Natural killer cell treated with Interleukin-12 subunit alpha and Interleukin-12 subunit beta and Interleukin-15 and Interleukin-18, amount 100 ng/mL, for 72 hours (primary cell): ENCODE measurements around the gene DTD1. TPM values are rescaled to one million over a fixed set of nuclear protein-coding genes. Genes with fewer than 3 reads are reported as not detected.

Experiments used
- ATAC-seq, 2 donors: fragments of 150-1000 bp; cut with Tn5 transposase in 1 of 2; sonication (Bioruptor Pico), chemical (Tn5 transposase) in 1 of 2; 2 replicates each; pipeline ENCODE4 v1.10.0; 2021
- DNase-seq: peaks from one replicate; pipeline ENCODE4 v3.0.0; 2022; ENCODE audit warnings: low spot score
- H3K27ac Mint-ChIP-seq, 2 donors: 1 replicate in 1 of 2; 2 replicates in 1 of 2; pipeline ENCODE4 v1.8.0; 2022; ENCODE audit warnings: mixed read lengths in 2 of 2, mild to moderate bottlenecking in 1 of 2, moderate library complexity in 1 of 2
- H3K27me3 Mint-ChIP-seq, 2 donors: 1 replicate in 1 of 2; 2 replicates in 1 of 2; pipeline ENCODE4 v1.8.0; 2022; ENCODE audit warnings: mixed read lengths in 2 of 2
- H3K36me3 Mint-ChIP-seq: one replicate; pipeline ENCODE4 v1.8.0; 2022; ENCODE audit warnings: mixed read lengths
- H3K4me1 Mint-ChIP-seq, 2 donors: 1 replicate in 1 of 2; 2 replicates in 1 of 2; pipeline ENCODE4 v1.8.0; 2022; ENCODE audit warnings: low read depth in 2 of 2, mixed read lengths in 2 of 2, mild to moderate bottlenecking in 1 of 2
- H3K4me3 Mint-ChIP-seq: one replicate; pipeline ENCODE4 v1.8.0; 2022; ENCODE audit warnings: mixed read lengths
- H3K9me3 Mint-ChIP-seq: 2 replicates; pipeline ENCODE4 v1.8.0; 2022; ENCODE audit warnings: mixed read lengths
- total RNA-seq, 2 donors: library from RNA; stranded (reverse); gene quantifications; one replicate each; pipeline ENCODE4 v1.2.3, GENCODE V29; 2022

The DTD1 gene
- total RNA-seq, 2 donors from 2014 or later = 46.1 to 49.8 TPM

DNA sequence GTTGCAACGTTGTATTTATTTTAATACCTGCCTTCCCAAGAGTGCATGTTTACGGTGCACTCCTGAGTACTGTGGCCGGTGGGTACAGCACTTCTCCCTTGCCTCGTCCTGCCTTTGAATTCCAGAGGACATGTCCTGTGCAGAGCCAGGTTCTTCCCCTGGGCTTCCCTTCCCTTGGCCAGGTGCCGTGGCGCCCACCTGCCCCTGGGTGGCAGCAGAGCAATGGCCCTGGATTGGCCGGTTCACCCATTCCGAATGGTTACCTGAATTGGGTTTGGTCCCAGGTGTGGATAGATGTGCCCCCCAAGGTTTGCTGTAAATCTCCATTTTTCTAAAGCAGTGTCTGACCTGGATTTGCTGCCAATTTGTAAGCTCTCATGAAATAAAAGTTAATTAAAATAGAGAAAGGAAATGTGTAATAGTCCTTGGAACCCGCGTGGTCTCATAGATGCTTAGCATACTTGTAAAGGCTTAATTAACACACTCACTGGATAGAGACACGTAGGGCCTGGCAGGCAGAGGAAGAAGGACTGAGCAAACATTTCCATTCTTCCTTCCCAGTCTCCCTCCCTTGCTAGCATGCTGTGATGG lies 40.6 kb downstream of the DTD1 start:
- ATAC-seq = no peak
- Mint-ChIP-seq H3K4me3 (no peak overlapping the region), H3K9me3 (no peaks in the 10 kb centered on the region), H3K27ac (no peak overlapping the region), H3K4me1 (no peaks in the 10 kb centered on the region), H3K36me3 (no peaks in the 10 kb centered on the region), H3K27me3 (no peaks in the 10 kb centered on the region)
- DNase-seq = no peak

DNA sequence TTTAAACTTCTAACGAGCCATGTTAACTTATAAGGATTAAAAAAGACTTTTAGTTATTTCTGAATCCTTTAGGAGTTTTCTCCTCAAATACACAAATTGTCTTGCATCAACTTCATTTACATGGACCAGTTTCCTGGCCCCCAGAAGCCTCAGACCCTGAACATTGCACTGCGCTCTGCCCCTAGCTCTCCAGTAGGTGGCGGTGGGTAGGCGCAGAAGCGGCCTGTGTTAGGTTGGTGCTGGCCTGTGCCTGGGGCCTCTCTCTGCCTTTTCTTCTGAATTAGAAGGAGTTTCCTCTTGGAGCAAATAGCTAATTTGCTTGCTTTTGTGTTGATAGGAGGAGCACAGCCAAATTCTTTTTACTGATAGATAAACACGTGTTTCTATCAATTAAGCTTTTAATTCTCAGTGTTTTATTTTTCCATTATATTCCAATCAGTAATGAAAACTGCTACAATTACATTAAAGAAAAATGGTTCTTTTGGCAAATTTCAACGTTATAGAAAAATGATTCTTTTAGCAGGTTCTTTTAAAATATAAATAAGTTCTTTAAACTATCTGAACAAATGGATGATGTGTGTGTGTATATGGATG lies 44.4 kb downstream of the DTD1 start:
- H3K9me3 Mint-ChIP-seq = no peaks in the 10 kb centered on the region
- DNase-seq = no peak
- H3K4me3 Mint-ChIP-seq = no peak overlapping the region
- H3K4me1 Mint-ChIP-seq = no peaks in the 10 kb centered on the region
- ATAC-seq = peak; percentile 74 to 80
- no peaks in the 10 kb centered on the region for H3K36me3 Mint-ChIP-seq
- no peaks in the 10 kb centered on the region for H3K27me3 Mint-ChIP-seq
- H3K27ac Mint-ChIP-seq = no peak overlapping the region

- no peak overlapping the region for H3K4me3 Mint-ChIP-seq
- ATAC-seq (no peak), DNase-seq (no peak)
- no peaks in the 10 kb centered on the region for H3K9me3 Mint-ChIP-seq
- H3K27me3 Mint-ChIP-seq = no peaks in the 10 kb centered on the region
- peaks cover 6% of the 10 kb centered on the region for H3K36me3 Mint-ChIP-seq
- no peak overlapping the region for H3K27ac Mint-ChIP-seq
- peaks cover 0 to 7% of the 10 kb centered on the region in 2 donors for H3K4me1 Mint-ChIP-seq
Observed at GRCh38 chr20:18633411-18633810, 45.6 kb downstream of the DTD1 start.

- ATAC-seq = no peak
- H3K27me3 Mint-ChIP-seq = no peaks in the 10 kb centered on the region
- no peak overlapping the region for H3K27ac Mint-ChIP-seq
- H3K36me3 Mint-ChIP-seq = peaks cover 6% of the 10 kb centered on the region
- no peak for DNase-seq
- H3K9me3 Mint-ChIP-seq = no peaks in the 10 kb centered on the region
- H3K4me1 Mint-ChIP-seq = peaks cover 0 to 7% of the 10 kb centered on the region in 2 donors
- no peak overlapping the region for H3K4me3 Mint-ChIP-seq
Observed at GRCh38 chr20:18634501-18634900, 46.6 kb downstream of the DTD1 start.

- DNase-seq (no peak), ATAC-seq (no peak)
- H3K9me3 Mint-ChIP-seq = no peaks in the 10 kb centered on the region
- H3K27ac Mint-ChIP-seq = no peak overlapping the region
- no peaks in the 10 kb centered on the region for H3K27me3 Mint-ChIP-seq
- peaks cover 6% of the 10 kb centered on the region for H3K36me3 Mint-ChIP-seq
- H3K4me1 Mint-ChIP-seq = peaks cover 0 to 7% of the 10 kb centered on the region in 2 donors
- no peak overlapping the region for H3K4me3 Mint-ChIP-seq
Observed at GRCh38 chr20:18635380-18635779, 47.5 kb downstream of the DTD1 start.

GRCh38 chr20:18637224-18637623 lies 49.4 kb downstream of the DTD1 start:
- H3K27me3 Mint-ChIP-seq = no peaks in the 10 kb centered on the region

GRCh38 chr20:18638768-18639167 lies 50.9 kb downstream of the DTD1 start:
- DNase-seq = no peak
- no peaks in the 10 kb centered on the region for H3K9me3 Mint-ChIP-seq
- no peak overlapping the region for H3K4me3 Mint-ChIP-seq
- no peak overlapping the region for H3K27ac Mint-ChIP-seq
- ATAC-seq = no peak
- H3K36me3 Mint-ChIP-seq = peaks cover 6% of the 10 kb centered on the region
- H3K4me1 Mint-ChIP-seq = peaks cover 6 to 7% of the 10 kb centered on the region in 2 donors
- no peaks in the 10 kb centered on the region for H3K27me3 Mint-ChIP-seq

More at GRCh38 chr20:18637224-18637623, 49.4 kb downstream of the DTD1 start:
- no peaks in the 10 kb centered on the region for H3K9me3 Mint-ChIP-seq
- H3K4me1 Mint-ChIP-seq = peaks cover 6 to 7% of the 10 kb centered on the region in 2 donors
- DNase-seq (no peak), ATAC-seq (no peak)
- no peak overlapping the region for H3K4me3 Mint-ChIP-seq
- peaks cover 6% of the 10 kb centered on the region for H3K36me3 Mint-ChIP-seq
- no peak overlapping the region for H3K27ac Mint-ChIP-seq

- H3K27ac Mint-ChIP-seq = no peak overlapping the region
- DNase-seq (no peak), ATAC-seq (no peak)
- no peaks in the 10 kb centered on the region for H3K9me3 Mint-ChIP-seq
- H3K36me3 Mint-ChIP-seq = peaks cover 6% of the 10 kb centered on the region
- no peak overlapping the region for H3K4me3 Mint-ChIP-seq
- H3K4me1 Mint-ChIP-seq = peaks cover 6 to 7% of the 10 kb centered on the region in 2 donors
- no peaks in the 10 kb centered on the region for H3K27me3 Mint-ChIP-seq
Observed at GRCh38 chr20:18639501-18639979, 51.7 kb downstream of the DTD1 start.

DNA sequence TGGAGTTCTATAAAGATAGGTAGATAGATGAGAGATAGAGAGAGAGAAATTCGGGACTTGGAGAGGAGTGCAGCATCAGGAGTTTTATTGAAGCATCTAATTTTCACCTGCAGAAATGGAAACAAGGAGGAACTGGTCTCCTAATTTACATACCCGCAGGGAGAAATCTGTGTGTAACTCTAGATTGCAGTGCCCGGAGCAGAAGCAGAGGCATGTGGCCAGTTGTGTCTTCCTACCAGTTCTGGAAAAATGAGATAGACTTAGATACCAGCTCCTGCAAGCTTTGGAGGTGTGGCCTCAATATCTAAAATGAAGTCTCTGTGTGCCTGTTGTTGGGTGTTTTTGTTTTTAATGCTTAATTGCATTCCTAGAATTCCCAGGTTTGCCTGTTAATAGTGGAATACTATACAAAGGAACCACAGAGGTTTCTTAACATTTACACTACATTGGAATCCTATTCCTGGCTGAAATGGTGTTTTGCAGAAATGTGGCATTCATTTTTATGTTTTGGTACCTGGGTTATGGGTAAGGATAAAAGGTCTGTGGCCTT lies 57.4 kb downstream of the DTD1 start:
- Mint-ChIP-seq H3K27me3 (no peaks in the 10 kb centered on the region), H3K27ac (no peak overlapping the region), H3K4me1 (peaks cover 9 to 23% of the 10 kb centered on the region in 2 donors)

DNA sequence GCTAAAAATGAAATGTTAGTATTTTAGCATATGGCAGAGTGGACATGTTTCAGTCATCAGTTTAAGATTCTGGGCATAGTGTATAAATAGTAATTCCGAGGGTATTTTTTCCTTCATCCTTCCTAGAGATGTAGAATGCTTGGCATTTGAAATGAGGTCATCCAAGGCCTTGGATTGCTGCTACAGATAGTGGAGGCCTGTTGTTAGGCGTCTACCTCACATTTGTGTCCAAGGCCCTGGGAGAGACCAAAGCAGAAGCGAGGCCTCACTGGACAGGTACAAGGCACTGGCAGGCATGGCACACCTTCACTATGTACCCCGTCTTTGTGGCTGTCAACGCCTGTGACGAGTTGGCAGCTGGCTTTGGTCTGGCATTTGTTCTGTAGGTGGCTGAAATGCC lies 58.0 kb downstream of the DTD1 start:
- no peak overlapping the region for H3K4me3 Mint-ChIP-seq
- H3K27me3 Mint-ChIP-seq = no peaks in the 10 kb centered on the region
- no peaks in the 10 kb centered on the region for H3K36me3 Mint-ChIP-seq
- H3K9me3 Mint-ChIP-seq = no peaks in the 10 kb centered on the region
- no peak for DNase-seq
- H3K27ac Mint-ChIP-seq = no peak overlapping the region
- H3K4me1 Mint-ChIP-seq = peaks cover 12 to 25% of the 10 kb centered on the region in 2 donors
- ATAC-seq = no peak

More for the DNA sequence above, 57.4 kb downstream of the DTD1 start:
- H3K9me3 Mint-ChIP-seq = no peaks in the 10 kb centered on the region
- DNase-seq (no peak), ATAC-seq (no peak)
- no peak overlapping the region for H3K4me3 Mint-ChIP-seq
- no peaks in the 10 kb centered on the region for H3K36me3 Mint-ChIP-seq

- H3K27me3 Mint-ChIP-seq = no peaks in the 10 kb centered on the region
- peaks cover 12 to 25% of the 10 kb centered on the region in 2 donors for H3K4me1 Mint-ChIP-seq
- no peak overlapping the region for H3K4me3 Mint-ChIP-seq
- ATAC-seq = no peak
- DNase-seq = no peak
- no peaks in the 10 kb centered on the region for H3K9me3 Mint-ChIP-seq
- H3K36me3 Mint-ChIP-seq = no peaks in the 10 kb centered on the region
- H3K27ac Mint-ChIP-seq = no peak overlapping the region
Observed at GRCh38 chr20:18647777-18648176, 59.9 kb downstream of the DTD1 start.

DNA sequence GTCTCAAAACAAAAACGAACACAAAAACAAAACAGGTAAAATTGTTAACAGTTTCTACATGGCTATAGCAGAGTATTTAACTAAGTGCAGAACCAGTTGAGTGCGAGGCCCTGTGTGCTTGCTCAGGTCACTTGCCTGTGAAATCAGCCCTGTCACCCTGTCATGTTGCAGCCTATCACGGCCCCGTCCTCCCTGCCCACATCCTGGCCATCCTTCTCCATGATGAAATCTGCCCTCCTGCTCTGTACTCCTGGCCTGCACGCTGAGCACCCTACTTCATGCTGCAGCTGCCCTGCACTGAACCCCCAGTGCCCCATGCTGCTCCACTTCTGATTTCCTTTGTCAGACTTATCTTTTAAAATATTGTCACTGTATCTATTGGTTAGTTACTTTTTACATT lies 62.4 kb downstream of the DTD1 start:
- Mint-ChIP-seq H3K4me1 (peaks cover 12 to 25% of the 10 kb centered on the region in 2 donors), H3K27ac (peak overlapping the region in 1 of 2 donors; percentile 34), H3K36me3 (no peaks in the 10 kb centered on the region), H3K9me3 (no peaks in the 10 kb centered on the region), H3K4me3 (no peak overlapping the region), H3K27me3 (no peaks in the 10 kb centered on the region)
- DNase-seq (peak; percentile 62), ATAC-seq (peak; percentile 68 to 77)

DNA sequence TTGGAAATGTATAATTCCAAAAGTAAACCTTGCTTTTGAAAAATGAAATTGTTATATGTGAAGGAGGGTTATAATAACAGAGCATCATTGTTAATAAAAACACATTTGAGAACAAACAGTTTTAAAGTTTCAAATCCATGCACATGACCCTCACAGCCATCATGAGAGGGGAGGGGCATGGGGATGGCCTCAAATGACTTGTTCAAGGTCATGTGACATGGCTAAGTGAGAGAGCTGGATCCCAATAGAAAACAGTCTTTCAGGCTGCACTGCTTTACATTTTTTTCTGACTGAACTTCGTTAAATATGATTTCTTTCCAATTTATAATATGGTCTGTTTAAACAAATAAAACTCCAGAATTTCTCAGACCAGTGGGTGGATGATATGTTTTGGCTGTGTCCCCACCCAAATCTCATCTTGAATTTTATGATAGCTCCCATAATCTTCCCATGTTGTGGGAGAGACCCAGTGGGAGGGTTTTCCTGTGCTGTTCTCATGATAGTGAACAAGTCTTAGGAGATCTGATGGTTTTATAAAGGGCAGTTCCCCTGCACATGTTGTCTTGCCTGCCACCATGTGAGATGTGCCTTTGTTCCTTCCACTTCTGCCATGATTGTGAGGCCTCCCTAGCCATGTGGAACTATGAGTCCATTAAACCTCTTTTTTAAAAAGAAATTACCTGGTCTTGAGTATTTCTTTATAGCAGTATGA lies 66.0 kb downstream of the DTD1 start:
- no peak for ATAC-seq
- H3K36me3 Mint-ChIP-seq = no peaks in the 10 kb centered on the region
- H3K4me3 Mint-ChIP-seq = no peak overlapping the region
- no peaks in the 10 kb centered on the region for H3K27me3 Mint-ChIP-seq
- no peak for DNase-seq
- H3K27ac Mint-ChIP-seq = no peak overlapping the region
- peaks cover 12 to 17% of the 10 kb centered on the region in 2 donors for H3K4me1 Mint-ChIP-seq
- no peaks in the 10 kb centered on the region for H3K9me3 Mint-ChIP-seq

DNA sequence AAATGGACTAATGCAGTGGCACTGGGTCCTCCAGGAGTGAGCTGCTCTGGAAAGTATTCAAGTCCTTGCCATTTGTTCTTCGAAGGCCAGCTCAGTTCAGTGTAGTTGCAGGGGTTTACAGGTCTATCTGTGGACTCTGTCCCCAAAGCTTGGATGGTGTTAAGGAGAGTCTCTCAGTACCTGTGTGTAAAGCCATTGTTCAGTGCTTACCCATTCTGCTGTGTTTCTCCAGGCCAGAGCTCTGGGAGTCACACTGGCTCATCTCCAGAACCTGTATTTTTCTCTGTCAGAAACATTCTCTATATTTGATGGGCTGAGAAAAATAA lies 66.6 kb downstream of the DTD1 start:
- Mint-ChIP-seq H3K4me3 (no peak overlapping the region), H3K36me3 (no peaks in the 10 kb centered on the region), H3K4me1 (peaks cover 12 to 17% of the 10 kb centered on the region in 2 donors), H3K27ac (no peak overlapping the region), H3K9me3 (no peaks in the 10 kb centered on the region), H3K27me3 (no peaks in the 10 kb centered on the region)
- no peak for DNase-seq
- no peak for ATAC-seq
